TTC549 (cell line): ENCODE data around the gene PRRG3.

Experiments used
- FAIRE-seq: peaks from 2 replicates; lab custom pipeline; 2012; peaks lifted over from hg19 to GRCh38; lab: Jason Lieb, UNC

Gene PRRG3

GRCh38 chrX:151743651-151744470 lies 48.6 kb downstream of the PRRG3 start:
- no peak for FAIRE-seq

GRCh38 chrX:151745651-151746050 lies 50.4 kb downstream of the PRRG3 start:
- no peak for FAIRE-seq

GRCh38 chrX:151746502-151746901 lies 51.2 kb downstream of the PRRG3 start:
- FAIRE-seq, result no peak

- no peak for FAIRE-seq
Measured at GRCh38 chrX:151750511-151750910, 55.3 kb downstream of the PRRG3 start.

- no peak for FAIRE-seq
Measured at GRCh38 chrX:151752847-151753246, 57.6 kb downstream of the PRRG3 start.

- no peak for FAIRE-seq
Measured at GRCh38 chrX:151753313-151754046, 58.2 kb downstream of the PRRG3 start.

- FAIRE-seq, result no peak
Measured at GRCh38 chrX:151754047-151754429, 58.8 kb downstream of the PRRG3 start.

- FAIRE-seq, result no peak
Measured at GRCh38 chrX:151754641-151755215, 59.5 kb downstream of the PRRG3 start.
